Caco-2 (cell line): Measurements from ENCODE around the gene NTMT1. TPM values are rescaled to one million over a fixed set of nuclear protein-coding genes. Genes with fewer than 3 reads are reported as not detected.

Source experiments
- BruUV-seq: library from RNA; stranded (reverse); fragments of 400-500 nt; replicated peaks from 2 replicates; lab custom pipeline; 2021; lab: Mats Ljungman, UMichigan
- CTCF ChIA-PET: fragments of 300-600 bp; sonication (Branson Sonifier 250); formaldehyde crosslinking; loops from one replicate; lab custom pipeline; 2022; ENCODE audit warnings: antibody characterized with exemption; lab: Charles Lee
- POLR2A ChIA-PET: fragments of 300-600 bp; sonication (Branson Sonifier 250); formaldehyde crosslinking; loops from one replicate; lab custom pipeline; 2022; ENCODE audit warnings: antibody characterized with exemption; lab: Charles Lee
- DNase-seq, 2 experiments: peaks; one replicate each; pipeline versions ENCODE4 v3.0.0 to v3.0.0-alpha.2; 2020 to 2022
- H3K27me3 ChIP-seq: replicated peaks from 2 replicates; pipeline ENCODE4 v1.6.0; 2011; ENCODE audit warnings: low read length; ENCODE audit not compliant: control insufficient read depth, insufficient read depth
- H3K36me3 ChIP-seq: 2 replicates; pipeline ENCODE4 v1.5.1; 2011; ENCODE audit warnings: low read length; ENCODE audit not compliant: control insufficient read depth, insufficient read depth
- H3K4me1 ChIP-seq: fragments of 250-450 bp; sonication (Bioruptor Pico); 2 replicates; pipeline ENCODE4 v1.5.1; 2020; ENCODE audit warnings: mild to moderate bottlenecking
- H3K4me3 ChIP-seq: 2 replicates; pipeline ENCODE4 v1.5.1; 2011; ENCODE audit warnings: low read depth, mild to moderate bottlenecking, control low read depth, low read length
- H3K9me3 ChIP-seq: fragments of 250-450 bp; sonication (Bioruptor Pico); 2 replicates; pipeline ENCODE4 v1.5.1; 2020; ENCODE audit warnings: mild to moderate bottlenecking, moderate library complexity
- H3K27ac Mint-ChIP-seq: one replicate; pipeline ENCODE4 v1.8.0; 2022; ENCODE audit warnings: mixed read lengths; ENCODE audit not compliant: unreplicated experiment
- H3K27me3 Mint-ChIP-seq: one replicate; pipeline ENCODE4 v1.8.0; 2022; ENCODE audit warnings: mixed read lengths; ENCODE audit not compliant: insufficient read depth, unreplicated experiment
- H3K36me3 Mint-ChIP-seq: one replicate; pipeline ENCODE4 v1.8.0; 2022; ENCODE audit warnings: mild to moderate bottlenecking, mixed read lengths; ENCODE audit not compliant: insufficient read depth, unreplicated experiment
- H3K4me1 Mint-ChIP-seq: one replicate; pipeline ENCODE4 v1.8.0; 2022; ENCODE audit warnings: low read depth, mixed read lengths; ENCODE audit not compliant: unreplicated experiment
- H3K4me3 Mint-ChIP-seq: one replicate; pipeline ENCODE4 v1.8.0; 2022; ENCODE audit warnings: mild to moderate bottlenecking, moderate library complexity, mixed read lengths; ENCODE audit not compliant: unreplicated experiment
- H3K9me3 Mint-ChIP-seq: one replicate; pipeline ENCODE4 v1.8.0; 2022; ENCODE audit warnings: mixed read lengths; ENCODE audit not compliant: unreplicated experiment
- CTCF ChIP-seq, 2 experiments: fragments of 200-600 bp in 1 of 2; IDR thresholded peaks; 1 replicate in 1 of 2; 2 replicates in 1 of 2; pipeline versions ENCODE4 v1.5.1 to v1.8.0; 2011 to 2022; ENCODE audit warnings: antibody characterized with exemption in 1 of 2, control low read depth in 1 of 2, inconsistent platforms in 1 of 2, low read depth in 1 of 2, low read length in 1 of 2, mild to moderate bottlenecking in 1 of 2, moderate library complexity in 1 of 2; ENCODE audit not compliant: insufficient read depth in 1 of 2, severe bottlenecking in 1 of 2, unreplicated experiment in 1 of 2
- intact Hi-C: fragments of 100-400 bp; cut with micrococcal nuclease; formaldehyde crosslinking; loops from one replicate; pipeline ENCODE4 v1.10.0; 2022; ENCODE audit not compliant: unreplicated experiment
- total RNA-seq: library from RNA; stranded (reverse); gene quantifications from 2 replicates; pipeline ENCODE4 v1.2.3, GENCODE V29; 2022

The NTMT1 gene
- total RNA-seq, 1 experiment from 2014 or later: 44.1 TPM

- H3K4me1 ChIP-seq: no peaks in the 10 kb centered on the region
- Mint-ChIP-seq H3K36me3 (no peaks in the 10 kb centered on the region), H3K4me3 (no peak overlapping the region), H3K27me3 (peaks cover 8% of the 10 kb centered on the region), H3K9me3 (no peaks in the 10 kb centered on the region), H3K27ac (no peak overlapping the region), H3K4me1 (no peaks in the 10 kb centered on the region)
- no peaks in the 10 kb centered on the region for H3K9me3 ChIP-seq
- ChIA-PET CTCF (interaction anchor here (0.6 kb wide), 1 partner anchor 717 kb away, joined by 3 read pairs; no protein-coding TSS in a partner anchor), POLR2A (no interaction called here)
- DNase-seq: no peak
- no TSS peak for BruUV-seq
- no peaks in the 10 kb centered on the region for H3K27me3 ChIP-seq
- no peak overlapping the region for H3K4me3 ChIP-seq
- TF ChIP-seq CTCF (IDR thresholded peaks at IDR 0.05; ENCODE audit: insufficient read depth in 1 of 2, low read depth in 1 of 2, low read length in 1 of 2, severe bottlenecking in 1 of 2, unreplicated experiment in 1 of 2): no peak
- intact Hi-C loops: no loop called here
- no peaks in the 10 kb centered on the region for H3K36me3 ChIP-seq
These were observed 48.3 kb downstream of the NTMT1 start for GRCh38 chr9:129674229-129674628.

GRCh38 chr9:129675620-129676019 lies 49.7 kb downstream of the NTMT1 start:
- Histone ChIP-seq H3K36me3 (no peaks in the 10 kb centered on the region), H3K9me3 (no peaks in the 10 kb centered on the region), H3K27me3 (no peaks in the 10 kb centered on the region), H3K4me1 (no peaks in the 10 kb centered on the region), H3K4me3 (no peak overlapping the region)
- intact Hi-C loops: no loop called here
- Mint-ChIP-seq H3K27me3 (peaks cover 8% of the 10 kb centered on the region), H3K36me3 (no peaks in the 10 kb centered on the region), H3K4me3 (no peak overlapping the region), H3K27ac (no peak overlapping the region), H3K4me1 (no peaks in the 10 kb centered on the region), H3K9me3 (no peaks in the 10 kb centered on the region)
- POLR2A ChIA-PET: no interaction called here
- DNase-seq: no peak
- no peak for TF ChIP-seq CTCF (IDR thresholded peaks at IDR 0.05; ENCODE audit: insufficient read depth in 1 of 2, low read depth in 1 of 2, low read length in 1 of 2, severe bottlenecking in 1 of 2, unreplicated experiment in 1 of 2)
- CTCF ChIA-PET: no interaction called here
- BruUV-seq: no TSS peak

- H3K9me3 ChIP-seq: no peaks in the 10 kb centered on the region
- DNase-seq: no peak
- H3K9me3 Mint-ChIP-seq: no peaks in the 10 kb centered on the region
- TF ChIP-seq CTCF (IDR thresholded peaks at IDR 0.05; ENCODE audit: insufficient read depth in 1 of 2, low read depth in 1 of 2, low read length in 1 of 2, severe bottlenecking in 1 of 2, unreplicated experiment in 1 of 2): no peak
- H3K36me3 Mint-ChIP-seq: no peaks in the 10 kb centered on the region
- BruUV-seq: no TSS peak
- POLR2A ChIA-PET: no interaction called here
- no peaks in the 10 kb centered on the region for H3K36me3 ChIP-seq
- H3K4me3 ChIP-seq: no peak overlapping the region
- intact Hi-C loops: no loop called here
- peaks cover 8% of the 10 kb centered on the region for H3K27me3 Mint-ChIP-seq
- H3K4me1 Mint-ChIP-seq: no peaks in the 10 kb centered on the region
- CTCF ChIA-PET: no interaction called here
- H3K27me3 ChIP-seq: no peaks in the 10 kb centered on the region
- no peak overlapping the region for H3K27ac Mint-ChIP-seq
- no peak overlapping the region for H3K4me3 Mint-ChIP-seq
- H3K4me1 ChIP-seq: no peaks in the 10 kb centered on the region
These were observed 50.3 kb downstream of the NTMT1 start for GRCh38 chr9:129676287-129676686.
